A549 (cell line): Measurements from ENCODE around the gene DPCD. TPM values are rescaled to one million over a fixed set of nuclear protein-coding genes. Genes with fewer than 3 reads are reported as not detected.

Experiments
- ATAC-seq, 2 experiments: fragments of 200-7000 bp in 1 of 2; fragments of >200 bp in 1 of 2; cut with Nextera tagmentation in 1 of 2; cut with Tn5 transposase in 1 of 2; 3 replicates each; pipeline versions ENCODE4 v1.8.0 to v1.9.1; 2018 to 2020; ENCODE audit warnings: mild to moderate bottlenecking in 1 of 2, moderate library complexity in 1 of 2
- CTCF ChIA-PET: fragments of 300-600 bp; sonication (Branson Sonifier 250); formaldehyde crosslinking; extraction: SDS; loops from one replicate; lab custom pipeline; 2021; ENCODE audit warnings: antibody characterized with exemption, inconsistent platforms; lab: Yijun Ruan, JAX
- POLR2A ChIA-PET: fragments of 350-600 bp; formaldehyde crosslinking; extraction: SDS; loops from one replicate; lab custom pipeline; 2021; ENCODE audit warnings: antibody characterized with exemption, inconsistent platforms; lab: Yijun Ruan, JAX
- DNase-seq, 2 experiments: peaks; one replicate each; pipeline versions ENCODE4 v3.0.0 to v3.0.0-alpha.2; 2011 to 2016; ENCODE audit warnings: low read depth in 1 of 2, low spot score in 1 of 2
- FAIRE-seq: peaks from 2 replicates; lab custom pipeline; 2011; peaks lifted over from hg19 to GRCh38; lab: Jason Lieb, UNC
- H3K27ac ChIP-seq, 2 experiments: fragments of >200 bp; sonication (Bioruptor Twin); formaldehyde crosslinking; 3 replicates each; pipeline ENCODE4 v1.5.1; 2016 to 2017
- H3K4me1 ChIP-seq: fragments of >200 bp; sonication (Bioruptor Twin); formaldehyde crosslinking; 3 replicates; pipeline ENCODE4 v1.6.1; 2016
- H3K4me2 ChIP-seq: fragments of >200 bp; sonication (Bioruptor Twin); formaldehyde crosslinking; 3 replicates; pipeline ENCODE4 v1.6.1; 2016
- H3K4me3 ChIP-seq: fragments of >200 bp; sonication (Bioruptor Twin); formaldehyde crosslinking; 3 replicates; pipeline ENCODE4 v1.5.1; 2016
- H3K9me3 ChIP-seq: fragments of >200 bp; sonication (Bioruptor Twin); formaldehyde crosslinking; 3 replicates; pipeline ENCODE4 v1.6.1; 2016
- BHLHE40 ChIP-seq: IDR thresholded peaks from 2 replicates; pipeline ENCODE4 v1.6.1; 2012; ENCODE audit warnings: low read depth, low read length, inconsistent platforms
- CBX2 ChIP-seq: fragments of 200-600 bp; sonication (generic); IDR thresholded peaks from 2 replicates; pipeline ENCODE4 v1.6.1; 2016; ENCODE audit warnings: low read depth, mild to moderate bottlenecking, borderline replicate concordance
- CBX8 ChIP-seq: fragments of 200-600 bp; sonication (generic); IDR thresholded peaks from 2 replicates; pipeline ENCODE4 v1.6.1; 2016
- CHD2 ChIP-seq: fragments of 150-350 bp; IDR thresholded peaks from 2 replicates; pipeline ENCODE4 v1.6.1; 2014; ENCODE audit warnings: low read length; ENCODE audit not compliant: partially characterized antibody
- CHD4 ChIP-seq: fragments of 200-600 bp; sonication (generic); IDR thresholded peaks from 2 replicates; pipeline ENCODE4 v1.6.1; 2016; ENCODE audit warnings: antibody characterized with exemption, mild to moderate bottlenecking, borderline replicate concordance
- EHF ChIP-seq: fragments of 250-450 bp; sonication (Bioruptor Pico); IDR thresholded peaks from 2 replicates; pipeline ENCODE4 v1.5.0; 2020; ENCODE audit warnings: mild to moderate bottlenecking
- EHMT2 ChIP-seq: fragments of 200-600 bp; sonication (generic); IDR thresholded peaks from 2 replicates; pipeline ENCODE4 v1.6.1; 2016; ENCODE audit warnings: antibody characterized with exemption, low read depth, mild to moderate bottlenecking, moderate library complexity
- EP300 ChIP-seq, 2 experiments: fragments of >200 bp; sonication (Bioruptor Twin); formaldehyde crosslinking; IDR thresholded peaks; 2 replicates in 1 of 2; 3 replicates in 1 of 2; pipeline ENCODE4 v1.6.1; 2016 to 2017
- ESRRA ChIP-seq: fragments of 150-350 bp; IDR thresholded peaks from 2 replicates; pipeline ENCODE4 v1.6.1; 2014; ENCODE audit warnings: mild to moderate bottlenecking, low read length, borderline replicate concordance
- HEYL ChIP-seq: fragments of 250-450 bp; sonication (Bioruptor Pico); IDR thresholded peaks from 2 replicates; pipeline ENCODE4 v1.8.0; 2021; ENCODE audit warnings: mild to moderate bottlenecking, moderate library complexity
- HOXB5 ChIP-seq: fragments of 250-450 bp; sonication (Bioruptor Pico); IDR thresholded peaks from 2 replicates; pipeline ENCODE4 v1.5.0; 2020; ENCODE audit warnings: mild to moderate bottlenecking, moderate library complexity
- JUN ChIP-seq, 2 experiments: fragments of >200 bp; sonication (Bioruptor Twin); formaldehyde crosslinking; IDR thresholded peaks; 2 replicates in 1 of 2; 3 replicates in 1 of 2; pipeline ENCODE4 v1.6.1; 2016 to 2017
- JUNB ChIP-seq: fragments of >200 bp; sonication (Bioruptor Twin); formaldehyde crosslinking; IDR thresholded peaks from 2 replicates; pipeline ENCODE4 v1.6.1; 2016
- MYC ChIP-seq: IDR thresholded peaks from 2 replicates; pipeline ENCODE4 v1.6.1; 2012; ENCODE audit warnings: mild to moderate bottlenecking, inconsistent platforms, low read length, improper control_type of control experiment, borderline replicate concordance
- NFE2L2 ChIP-seq: fragments of 150-350 bp; conservative IDR thresholded peaks from 2 replicates; pipeline ENCODE4 v1.6.1; 2014; ENCODE audit warnings: low read length
- POLR2AphosphoS2 ChIP-seq: conservative IDR thresholded peaks from 2 replicates; pipeline ENCODE4 v1.6.1; 2012; ENCODE audit warnings: low read length, improper control_type of control experiment, inconsistent platforms
- RARB ChIP-seq: fragments of 250-450 bp; sonication (Bioruptor Pico); IDR thresholded peaks from 2 replicates; pipeline ENCODE4 v1.8.0; 2021; ENCODE audit warnings: mild to moderate bottlenecking, moderate library complexity
- RFX5 ChIP-seq: fragments of 450-650 bp; IDR thresholded peaks from 2 replicates; pipeline ENCODE4 v1.7.1; 2014; ENCODE audit warnings: antibody characterized with exemption, mild to moderate bottlenecking, moderate library complexity
- SMC3 ChIP-seq: fragments of >200 bp; sonication (Bioruptor Twin); formaldehyde crosslinking; IDR thresholded peaks from 3 replicates; pipeline ENCODE4 v1.6.1; 2018; ENCODE audit warnings: inconsistent platforms
- SREBF2 ChIP-seq: fragments of 450-650 bp; IDR thresholded peaks from 2 replicates; pipeline ENCODE4 v1.6.1; 2014; ENCODE audit warnings: mild to moderate bottlenecking, moderate library complexity
- TFCP2L1 ChIP-seq: fragments of 250-450 bp; sonication (Bioruptor Pico); IDR thresholded peaks from 2 replicates; pipeline ENCODE4 v1.5.0; 2021; ENCODE audit warnings: mild to moderate bottlenecking
- TP53 ChIP-seq: fragments of 250-450 bp; sonication (Bioruptor Pico); IDR thresholded peaks from 2 replicates; pipeline ENCODE4 v1.5.0; 2021; ENCODE audit warnings: mild to moderate bottlenecking, moderate library complexity
- WGBS: methylation state at CpG from one replicate; pipeline ENCODE4 v1.1.6; 2017; ENCODE audit errors: missing lambda C conversion rate; 5-methylcytosine and 5-hydroxymethylcytosine counted together
- polyA plus RNA-seq, 4 experiments: library from polyadenylated mRNA; depleted of rRNA in 3 of 4; stranded (reverse); fragments of >200 nt; fragmentation: RNase III in 1 of 4; extraction: RNeasy Plus Mini Kit Qiagen cat#74134 plus additional on column Dnase treatment in 1 of 4; gene quantifications; 2 replicates in 3 of 4; 3 replicates in 1 of 4; pipeline ENCODE4 v1.2.3, GENCODE V29; 2011 to 2017
- TF ChIP-seq, protein P1 (sequence below): fragments of 250-450 bp; sonication (Bioruptor Pico); IDR thresholded peaks from 2 replicates; pipeline ENCODE4 v1.5.0; 2021; ENCODE audit warnings: mild to moderate bottlenecking, moderate library complexity, borderline replicate concordance
- TF ChIP-seq, protein P2 (sequence below): fragments of 250-450 bp; sonication (Bioruptor Pico); IDR thresholded peaks from 2 replicates; pipeline ENCODE4 v1.5.0; 2020; ENCODE audit warnings: low read depth, mild to moderate bottlenecking, moderate library complexity
- TF ChIP-seq, protein P3 (sequence below): IDR thresholded peaks from 2 replicates; pipeline ENCODE4 v1.6.1; 2012
- TF ChIP-seq, protein P4 (sequence below): fragments of >200 bp; sonication (Bioruptor Twin); formaldehyde crosslinking; IDR thresholded peaks from 2 replicates; pipeline ENCODE4 v1.6.1; 2016
- TF ChIP-seq, protein P5 (sequence below): IDR thresholded peaks from 2 replicates; pipeline ENCODE4 v1.6.1; 2012

Gene DPCD
- polyA plus RNA-seq, 2 of the 4 experiments (the other 2 are of a cell fraction), result 37.4 to 40.8 TPM

DNA sequence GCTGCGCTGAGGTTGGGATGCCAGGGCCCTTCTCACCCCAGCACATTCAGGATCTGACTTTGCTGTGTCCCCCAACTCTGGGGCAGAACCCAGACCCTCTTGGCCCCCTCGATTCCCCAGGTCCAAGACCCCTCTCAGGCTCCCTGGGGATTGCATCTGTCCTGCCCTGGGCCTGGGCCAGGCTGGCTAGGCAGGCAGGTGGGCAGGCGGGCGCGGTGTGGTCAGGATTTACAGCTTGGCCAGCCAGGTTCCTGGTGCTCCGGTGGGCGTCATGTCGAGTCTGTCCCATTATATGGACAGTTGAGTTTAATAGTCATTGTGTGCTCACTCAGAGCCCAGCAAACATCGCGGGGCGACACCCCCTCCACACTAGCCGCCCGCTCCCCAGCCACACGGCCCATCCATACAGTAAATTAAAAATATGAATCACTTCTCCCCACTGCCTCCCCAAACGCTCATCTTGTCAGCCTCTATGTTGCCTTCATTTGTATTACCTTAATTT lies 23.6 kb upstream of the DPCD start:
- Histone ChIP-seq H3K9me3 (no peaks in the 10 kb centered on the region), H3K4me1 (peaks cover 5% of the 10 kb centered on the region; the same call in 1 of the 3 replicates), H3K4me3 (no peak overlapping the region), H3K4me2 (no peak overlapping the region), H3K27ac (no peak overlapping the region)
- CTCF ChIA-PET, result interaction anchor here (0.9 to 2.0 kb wide), 4 partner anchors 16 to 350 kb away, joined by 3 to 8 read pairs (median 4); no protein-coding TSS in a partner anchor
- POLR2A ChIA-PET, result no interaction called here
- ATAC-seq (no peak), DNase-seq (no peak), FAIRE-seq (no peak)
- TF ChIP-seq CBX2 (no peak), RFX5 (no peak), JUNB (no peak), EHMT2 (no peak), CBX8 (no peak), CHD2 (no peak), RARB (CRISPR knock-in tag) (no peak), MYC (no peak), JUN (IDR thresholded peaks at IDR 0.05) (no peak), HEYL (CRISPR knock-in tag) (no peak), EP300 (IDR thresholded peaks at IDR 0.05) (no peak), TFCP2L1 (no peak), HOXB5 (CRISPR knock-in tag) (no peak)
- TF ChIP-seq, protein P1, sequence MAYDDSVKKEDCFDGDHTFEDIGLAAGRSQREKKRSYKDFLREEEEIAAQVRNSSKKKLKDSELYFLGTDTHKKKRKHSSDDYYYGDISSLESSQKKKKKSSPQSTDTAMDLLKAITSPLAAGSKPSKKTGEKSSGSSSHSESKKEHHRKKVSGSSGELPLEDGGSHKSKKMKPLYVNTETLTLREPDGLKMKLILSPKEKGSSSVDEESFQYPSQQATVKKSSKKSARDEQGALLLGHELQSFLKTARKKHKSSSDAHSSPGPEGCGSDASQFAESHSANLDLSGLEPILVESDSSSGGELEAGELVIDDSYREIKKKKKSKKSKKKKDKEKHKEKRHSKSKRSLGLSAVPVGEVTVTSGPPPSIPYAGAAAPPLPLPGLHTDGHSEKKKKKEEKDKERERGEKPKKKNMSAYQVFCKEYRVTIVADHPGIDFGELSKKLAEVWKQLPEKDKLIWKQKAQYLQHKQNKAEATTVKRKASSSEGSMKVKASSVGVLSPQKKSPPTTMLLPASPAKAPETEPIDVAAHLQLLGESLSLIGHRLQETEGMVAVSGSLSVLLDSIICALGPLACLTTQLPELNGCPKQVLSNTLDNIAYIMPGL (CRISPR knock-in tag), result no peak
- TF ChIP-seq, protein P2, sequence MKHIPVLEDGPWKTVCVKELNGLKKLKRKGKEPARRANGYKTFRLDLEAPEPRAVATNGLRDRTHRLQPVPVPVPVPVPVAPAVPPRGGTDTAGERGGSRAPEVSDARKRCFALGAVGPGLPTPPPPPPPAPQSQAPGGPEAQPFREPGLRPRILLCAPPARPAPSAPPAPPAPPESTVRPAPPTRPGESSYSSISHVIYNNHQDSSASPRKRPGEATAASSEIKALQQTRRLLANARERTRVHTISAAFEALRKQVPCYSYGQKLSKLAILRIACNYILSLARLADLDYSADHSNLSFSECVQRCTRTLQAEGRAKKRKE, result no peak
- WGBS, result 84% methylated on average over 14 of the region's 15 CpGs

- ATAC-seq, result no peak
- H3K9me3 ChIP-seq, result no peaks in the 10 kb centered on the region
- TF ChIP-seq, protein P3, sequence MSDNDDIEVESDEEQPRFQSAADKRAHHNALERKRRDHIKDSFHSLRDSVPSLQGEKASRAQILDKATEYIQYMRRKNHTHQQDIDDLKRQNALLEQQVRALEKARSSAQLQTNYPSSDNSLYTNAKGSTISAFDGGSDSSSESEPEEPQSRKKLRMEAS, result no peak
- TF ChIP-seq, protein P4, sequence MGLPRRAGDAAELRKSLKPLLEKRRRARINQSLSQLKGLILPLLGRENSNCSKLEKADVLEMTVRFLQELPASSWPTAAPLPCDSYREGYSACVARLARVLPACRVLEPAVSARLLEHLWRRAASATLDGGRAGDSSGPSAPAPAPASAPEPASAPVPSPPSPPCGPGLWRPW, result no peak
- no peak for TF ChIP-seq BHLHE40
- no peak for TF ChIP-seq ESRRA
- no peak for TF ChIP-seq NFE2L2
- TF ChIP-seq EHMT2, result no peak
- no peak for TF ChIP-seq EHF
- TF ChIP-seq CBX2, result no peak
- no peak for TF ChIP-seq POLR2AphosphoS2
- TF ChIP-seq SREBF2, result no peak
- TF ChIP-seq CBX8, result no peak
- no peak for TF ChIP-seq TP53 (CRISPR knock-in tag)
- TF ChIP-seq SMC3, result no peak
- TF ChIP-seq CHD4, result no peak
- TF ChIP-seq, protein P5, sequence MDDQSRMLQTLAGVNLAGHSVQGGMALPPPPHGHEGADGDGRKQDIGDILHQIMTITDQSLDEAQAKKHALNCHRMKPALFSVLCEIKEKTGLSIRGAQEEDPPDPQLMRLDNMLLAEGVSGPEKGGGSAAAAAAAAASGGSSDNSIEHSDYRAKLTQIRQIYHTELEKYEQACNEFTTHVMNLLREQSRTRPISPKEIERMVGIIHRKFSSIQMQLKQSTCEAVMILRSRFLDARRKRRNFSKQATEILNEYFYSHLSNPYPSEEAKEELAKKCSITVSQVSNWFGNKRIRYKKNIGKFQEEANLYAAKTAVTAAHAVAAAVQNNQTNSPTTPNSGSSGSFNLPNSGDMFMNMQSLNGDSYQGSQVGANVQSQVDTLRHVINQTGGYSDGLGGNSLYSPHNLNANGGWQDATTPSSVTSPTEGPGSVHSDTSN, result no peak
- no peak overlapping the region for H3K4me2 ChIP-seq
- POLR2A ChIA-PET, result no interaction called here
- WGBS, result 83% methylated on average over 5 of the region's 5 CpGs
- no peak for FAIRE-seq
- H3K4me1 ChIP-seq, result peaks cover 5% of the 10 kb centered on the region; the same call in 1 of the 3 replicates
- DNase-seq, result no peak
- no peak overlapping the region for H3K27ac ChIP-seq
- CTCF ChIA-PET, result interaction anchor here (0.9 to 1.3 kb wide), 3 partner anchors 11 to 404 kb away, joined by 3 to 6 read pairs (median 3); no protein-coding TSS in a partner anchor
- H3K4me3 ChIP-seq, result no peak overlapping the region
Measured at GRCh38 chr10:101565370-101565900, 22.7 kb upstream of the DPCD start.
